DOHH2 (cell line): ENCODE data around the gene PODN.

Experiments used
- H3F3A ChIP-seq: fragments of 200-600 bp; sonication (generic), shearing (Covaris generic); 2 replicates; pipeline ENCODE4 v1.6.0; 2016; ENCODE audit warnings: antibody characterized with exemption, mild to moderate bottlenecking; ENCODE audit not compliant: control insufficient read depth, insufficient read depth
- H3K27ac ChIP-seq: fragments of 200-600 bp; sonication (generic); 2 replicates; pipeline ENCODE4 v1.5.1; 2014; ENCODE audit warnings: low read depth, mild to moderate bottlenecking, low read length, moderate library complexity
- H3K27me3 ChIP-seq: fragments of 200-600 bp; sonication (generic); 2 replicates; pipeline ENCODE4 v1.6.1; 2014; ENCODE audit warnings: mild to moderate bottlenecking, low read length, mixed read lengths; ENCODE audit not compliant: control insufficient read depth
- H3K36me3 ChIP-seq: fragments of 200-600 bp; sonication (generic); 2 replicates; pipeline ENCODE4 v1.6.1; 2014; ENCODE audit warnings: mild to moderate bottlenecking, low read length, moderate library complexity, mixed read lengths; ENCODE audit not compliant: control insufficient read depth
- H3K4me1 ChIP-seq: fragments of 200-600 bp; sonication (generic); 2 replicates; pipeline ENCODE4 v1.6.1; 2014; ENCODE audit warnings: mild to moderate bottlenecking, low read length, mixed read lengths; ENCODE audit not compliant: control insufficient read depth
- H3K4me2 ChIP-seq: fragments of 200-600 bp; sonication (generic); 2 replicates; pipeline ENCODE4 v1.6.0; 2014; ENCODE audit warnings: mild to moderate bottlenecking, low read length, moderate library complexity
- H3K4me3 ChIP-seq: fragments of 200-600 bp; sonication (generic); 2 replicates; pipeline ENCODE4 v1.5.1; 2014; ENCODE audit warnings: mild to moderate bottlenecking, low read length, mixed read lengths
- H3K79me2 ChIP-seq: fragments of 200-600 bp; sonication (generic); 2 replicates; pipeline ENCODE4 v1.6.1; 2014; ENCODE audit warnings: mild to moderate bottlenecking, low read length, mixed read lengths; ENCODE audit not compliant: control insufficient read depth
- H3K9me2 ChIP-seq: fragments of 200-600 bp; sonication (generic); replicated peaks from 2 replicates; pipeline ENCODE4 v1.6.1; 2014; ENCODE audit warnings: mild to moderate bottlenecking, low read length, mixed read lengths; ENCODE audit not compliant: control insufficient read depth
- H3K9me3 ChIP-seq: fragments of 200-600 bp; sonication (generic); 2 replicates; pipeline ENCODE4 v1.6.1; 2014; ENCODE audit warnings: antibody characterized with exemption, low read length, mixed read lengths; ENCODE audit not compliant: control insufficient read depth, insufficient read depth
- H4K20me1 ChIP-seq: fragments of 200-600 bp; sonication (generic); 2 replicates; pipeline ENCODE4 v1.6.0; 2014; ENCODE audit warnings: low read depth, mild to moderate bottlenecking, antibody characterized with exemption, low read length, moderate library complexity; ENCODE audit not compliant: control insufficient read depth, insufficient read depth
- EZH2phosphoT487 ChIP-seq: fragments of 200-600 bp; sonication (generic); IDR thresholded peaks from 2 replicates; pipeline ENCODE4 v1.6.1; 2017; ENCODE audit warnings: borderline replicate concordance, mild to moderate bottlenecking, antibody characterized with exemption, low read length, moderate library complexity, mixed read lengths
- TF ChIP-seq, protein P1 (sequence below): fragments of 200-600 bp; sonication (generic); IDR thresholded peaks from one replicate; pipeline ENCODE4 v1.5.1; 2014; ENCODE audit warnings: antibody characterized with exemption, mild to moderate bottlenecking, low read depth, low read length; ENCODE audit not compliant: poor library complexity, severe bottlenecking

PODN gene

GRCh38 chr1:53043271-53043670 lies 18.7 kb upstream of the PODN start:
- H3K36me3 ChIP-seq, result peaks cover 3% of the 10 kb centered on the region; the same call in 1 of the 2 replicates
- no peaks in the 10 kb centered on the region for H3K4me1 ChIP-seq
- H3K4me2 ChIP-seq, result no peak overlapping the region
- H3K79me2 ChIP-seq, result no peaks in the 10 kb centered on the region
- TF ChIP-seq EZH2phosphoT487, result no peak
- TF ChIP-seq, protein P1, sequence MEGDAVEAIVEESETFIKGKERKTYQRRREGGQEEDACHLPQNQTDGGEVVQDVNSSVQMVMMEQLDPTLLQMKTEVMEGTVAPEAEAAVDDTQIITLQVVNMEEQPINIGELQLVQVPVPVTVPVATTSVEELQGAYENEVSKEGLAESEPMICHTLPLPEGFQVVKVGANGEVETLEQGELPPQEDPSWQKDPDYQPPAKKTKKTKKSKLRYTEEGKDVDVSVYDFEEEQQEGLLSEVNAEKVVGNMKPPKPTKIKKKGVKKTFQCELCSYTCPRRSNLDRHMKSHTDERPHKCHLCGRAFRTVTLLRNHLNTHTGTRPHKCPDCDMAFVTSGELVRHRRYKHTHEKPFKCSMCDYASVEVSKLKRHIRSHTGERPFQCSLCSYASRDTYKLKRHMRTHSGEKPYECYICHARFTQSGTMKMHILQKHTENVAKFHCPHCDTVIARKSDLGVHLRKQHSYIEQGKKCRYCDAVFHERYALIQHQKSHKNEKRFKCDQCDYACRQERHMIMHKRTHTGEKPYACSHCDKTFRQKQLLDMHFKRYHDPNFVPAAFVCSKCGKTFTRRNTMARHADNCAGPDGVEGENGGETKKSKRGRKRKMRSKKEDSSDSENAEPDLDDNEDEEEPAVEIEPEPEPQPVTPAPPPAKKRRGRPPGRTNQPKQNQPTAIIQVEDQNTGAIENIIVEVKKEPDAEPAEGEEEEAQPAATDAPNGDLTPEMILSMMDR, result no peak
- no peaks in the 10 kb centered on the region for H3F3A ChIP-seq
- H3K9me2 ChIP-seq, result no peaks in the 10 kb centered on the region
- H3K4me3 ChIP-seq, result no peak overlapping the region
- H3K27me3 ChIP-seq, result no peaks in the 10 kb centered on the region
- H4K20me1 ChIP-seq, result no peaks in the 10 kb centered on the region
- no peaks in the 10 kb centered on the region for H3K9me3 ChIP-seq
- no peak overlapping the region for H3K27ac ChIP-seq

DNA sequence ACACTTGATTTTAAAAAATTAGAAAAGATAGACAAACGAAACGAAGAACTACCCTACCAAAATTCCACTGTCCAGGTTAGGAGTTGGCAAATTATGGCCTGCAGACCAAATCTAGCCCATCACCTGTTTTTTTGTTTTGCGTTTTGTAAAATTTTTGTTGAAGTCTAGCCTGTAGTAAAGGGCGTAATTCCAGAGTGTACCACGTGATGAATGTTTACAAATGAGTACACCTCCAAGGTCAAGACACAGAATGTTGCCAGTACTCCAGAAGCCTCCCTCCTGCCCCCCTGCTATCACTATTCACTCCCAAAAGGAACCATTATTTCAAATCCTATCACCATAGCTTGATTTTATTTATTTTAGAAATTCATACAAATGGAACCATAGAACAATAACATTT lies 17.1 kb upstream of the PODN start:
- Histone ChIP-seq H4K20me1 (no peaks in the 10 kb centered on the region), H3K4me2 (no peak overlapping the region), H3K4me1 (no peaks in the 10 kb centered on the region), H3K27me3 (no peaks in the 10 kb centered on the region), H3K9me2 (no peaks in the 10 kb centered on the region), H3K36me3 (no peaks in the 10 kb centered on the region; the same call in 1 of the 2 replicates), H3K79me2 (no peaks in the 10 kb centered on the region), H3K9me3 (no peaks in the 10 kb centered on the region), H3K4me3 (no peak overlapping the region), H3K27ac (no peak overlapping the region), H3F3A (no peaks in the 10 kb centered on the region)
- TF ChIP-seq, protein P1, result no peak
- TF ChIP-seq EZH2phosphoT487, result no peak

- Histone ChIP-seq H3K27me3 (no peaks in the 10 kb centered on the region), H3K4me3 (no peak overlapping the region), H3K9me2 (no peaks in the 10 kb centered on the region), H4K20me1 (no peaks in the 10 kb centered on the region), H3K36me3 (peaks cover 4% of the 10 kb centered on the region; the same call in 1 of the 2 replicates), H3K4me2 (no peak overlapping the region), H3K4me1 (no peaks in the 10 kb centered on the region), H3K9me3 (no peaks in the 10 kb centered on the region), H3F3A (no peaks in the 10 kb centered on the region), H3K27ac (no peak overlapping the region), H3K79me2 (no peaks in the 10 kb centered on the region)
- TF ChIP-seq, protein P1, result no peak
- no peak for TF ChIP-seq EZH2phosphoT487
These were observed 15.1 kb upstream of the PODN start for GRCh38 chr1:53046930-53047329.
